Urothelium cell line (cell line): Measurements from ENCODE around the gene CNKSR2.

ENCODE experiments used
- DNase-seq: peaks from one replicate; pipeline ENCODE4 v3.0.0; 2011; ENCODE audit warnings: low spot score, mixed read lengths
- FAIRE-seq: peaks from 2 replicates; lab custom pipeline; 2011; peaks lifted over from hg19 to GRCh38; lab: Jason Lieb, UNC

CNKSR2 gene

GRCh38 chrX:21590012-21590776, 216.0 kb downstream of the CNKSR2 start:
- FAIRE-seq (no peak), DNase-seq (no peak)

- no peak for FAIRE-seq
- no peak for DNase-seq
Observed at GRCh38 chrX:21606002-21606401, 231.8 kb downstream of the CNKSR2 start.

GRCh38 chrX:21610168-21610567, 235.9 kb downstream of the CNKSR2 start:
- DNase-seq: no peak
- FAIRE-seq: no peak

- FAIRE-seq (no peak), DNase-seq (no peak)
Observed at GRCh38 chrX:21612154-21612553, 237.9 kb downstream of the CNKSR2 start.

- DNase-seq: no peak
- FAIRE-seq: no peak
Observed at GRCh38 chrX:21616386-21616785, 242.2 kb downstream of the CNKSR2 start.

- no peak for FAIRE-seq
- no peak for DNase-seq
Observed at GRCh38 chrX:21620234-21620633, 246.0 kb downstream of the CNKSR2 start.

- DNase-seq (no peak), FAIRE-seq (no peak)
Observed at GRCh38 chrX:21623778-21624501, 249.7 kb downstream of the CNKSR2 start.

GRCh38 chrX:21632027-21632426, 257.8 kb downstream of the CNKSR2 start:
- FAIRE-seq: no peak
- DNase-seq: no peak

- DNase-seq: no peak
Observed at GRCh38 chrX:21638311-21638710, 264.1 kb downstream of the CNKSR2 start.

GRCh38 chrX:21639775-21640174, 265.6 kb downstream of the CNKSR2 start:
- FAIRE-seq (no peak), DNase-seq (no peak)

More at GRCh38 chrX:21638311-21638710, 264.1 kb downstream of the CNKSR2 start:
- no peak for FAIRE-seq

- no peak for DNase-seq
- no peak for FAIRE-seq
Observed at GRCh38 chrX:21645431-21645830, 271.2 kb downstream of the CNKSR2 start.

- FAIRE-seq (no peak), DNase-seq (no peak)
Observed at GRCh38 chrX:21645886-21646285, 271.7 kb downstream of the CNKSR2 start.

- no peak for FAIRE-seq
- no peak for DNase-seq
Observed at GRCh38 chrX:21655901-21656586, 281.8 kb downstream of the CNKSR2 start.

- DNase-seq (no peak), FAIRE-seq (no peak)
Observed at GRCh38 chrX:21656587-21657317, 282.5 kb downstream of the CNKSR2 start.

- no peak for FAIRE-seq
Observed at GRCh38 chrX:21657318-21658151, 283.3 kb downstream of the CNKSR2 start.

GRCh38 chrX:21658152-21658737, 284.0 kb downstream of the CNKSR2 start, which contains the start of gene KLHL34:
Gene KLHL34, minus strand, starts transcription at chrX:21658330. Its CDS starts 542 bp downstream, at chrX:21657788.
- FAIRE-seq (no peak), DNase-seq (no peak)

More at GRCh38 chrX:21657318-21658151, 283.3 kb downstream of the CNKSR2 start:
- DNase-seq: no peak

GRCh38 chrX:21658746-21659145, 284.5 kb downstream of the CNKSR2 start:
- FAIRE-seq (no peak), DNase-seq (no peak)

GRCh38 chrX:21659320-21659719, 285.1 kb downstream of the CNKSR2 start:
- no peak for DNase-seq
- FAIRE-seq: no peak

- no peak for FAIRE-seq
- DNase-seq: no peak
Observed at GRCh38 chrX:21660156-21660555, 285.9 kb downstream of the CNKSR2 start.

GRCh38 chrX:21661316-21661715, 287.1 kb downstream of the CNKSR2 start:
- FAIRE-seq (no peak), DNase-seq (no peak)
